Activated CD8-positive, alpha-beta T cell treated with anti-CD3 and anti-CD28 coated beads for 36 hours (primary cell): ENCODE results near the gene ADAMTS4. TPM values are rescaled to one million over a fixed set of nuclear protein-coding genes. Genes with fewer than 3 reads are reported as not detected.

ENCODE experiments used
- ATAC-seq: fragments of 200-7000 bp; cut with Tn5 transposase; one replicate; pipeline ENCODE4 v1.10.0; 2021; ENCODE audit warnings: mild to moderate bottlenecking, moderate library complexity
- CTCF ChIA-PET: fragments of 350-600 bp; sonication (Branson Sonifier 250); formaldehyde crosslinking; loops from one replicate; lab custom pipeline; 2021; ENCODE audit warnings: antibody characterized with exemption; lab: Charles Lee
- POLR2A ChIA-PET: fragments of 350-600 bp; sonication (Branson Sonifier 250); formaldehyde crosslinking; loops from one replicate; lab custom pipeline; 2021; ENCODE audit warnings: antibody characterized with exemption; lab: Charles Lee
- DNase-seq: peaks from one replicate; pipeline ENCODE4 v3.0.0-alpha.2; 2020
- H3K27ac Mint-ChIP-seq: one replicate; pipeline ENCODE4 v1.8.0; 2021; ENCODE audit warnings: mild to moderate bottlenecking, mixed read lengths
- H3K27me3 Mint-ChIP-seq: one replicate; pipeline ENCODE4 v1.8.0; 2021; ENCODE audit warnings: mixed read lengths
- H3K36me3 Mint-ChIP-seq: one replicate; pipeline ENCODE4 v1.8.0; 2021; ENCODE audit warnings: low read depth, mixed read lengths
- H3K4me1 Mint-ChIP-seq: one replicate; pipeline ENCODE4 v1.8.0; 2021; ENCODE audit warnings: low read depth, mixed read lengths
- H3K4me3 Mint-ChIP-seq: one replicate; pipeline ENCODE4 v1.8.0; 2021; ENCODE audit warnings: mild to moderate bottlenecking, moderate library complexity, mixed read lengths
- H3K9me3 Mint-ChIP-seq: one replicate; pipeline ENCODE4 v1.8.0; 2021; ENCODE audit warnings: mixed read lengths
- intact Hi-C: fragments of 100-400 bp; cut with micrococcal nuclease; formaldehyde crosslinking; loops from one replicate; pipeline ENCODE4 v1.10.0; 2022
- total RNA-seq, 2 experiments: library from RNA; stranded (reverse); gene quantifications; one replicate each; pipeline ENCODE4 v1.2.3, GENCODE V29; 2021
- TF ChIP-seq, protein P1 (sequence below): fragments of 200-600 bp; IDR thresholded peaks from one replicate; pipeline ENCODE4 v1.8.0; 2022; ENCODE audit warnings: antibody characterized with exemption, mild to moderate bottlenecking

ADAMTS4 gene
- total RNA-seq, 2 experiments from 2014 or later = 1.1 to 1.8 TPM

DNA sequence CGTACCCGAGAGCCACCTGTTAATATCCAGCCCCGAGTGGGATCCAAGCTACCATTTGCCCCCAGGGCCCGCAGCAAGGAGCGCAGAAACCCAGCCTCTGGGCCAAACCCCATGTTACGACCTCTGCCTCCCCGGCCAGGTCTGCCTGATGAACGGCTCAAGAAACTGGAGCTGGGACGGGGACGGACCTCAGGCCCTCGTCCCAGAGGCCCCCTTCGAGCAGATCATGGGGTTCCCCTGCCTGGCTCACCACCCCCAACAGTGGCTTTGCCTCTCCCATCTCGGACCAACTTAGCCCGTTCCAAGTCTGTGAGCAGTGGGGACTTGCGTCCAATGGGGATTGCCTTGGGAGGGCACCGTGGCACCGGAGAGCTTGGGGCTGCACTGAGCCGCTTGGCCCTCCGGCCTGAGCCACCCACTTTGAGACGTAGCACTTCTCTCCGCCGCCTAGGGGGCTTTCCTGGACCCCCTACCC is 38.1 kb downstream of the ADAMTS4 start:
- TF ChIP-seq, protein P1, sequence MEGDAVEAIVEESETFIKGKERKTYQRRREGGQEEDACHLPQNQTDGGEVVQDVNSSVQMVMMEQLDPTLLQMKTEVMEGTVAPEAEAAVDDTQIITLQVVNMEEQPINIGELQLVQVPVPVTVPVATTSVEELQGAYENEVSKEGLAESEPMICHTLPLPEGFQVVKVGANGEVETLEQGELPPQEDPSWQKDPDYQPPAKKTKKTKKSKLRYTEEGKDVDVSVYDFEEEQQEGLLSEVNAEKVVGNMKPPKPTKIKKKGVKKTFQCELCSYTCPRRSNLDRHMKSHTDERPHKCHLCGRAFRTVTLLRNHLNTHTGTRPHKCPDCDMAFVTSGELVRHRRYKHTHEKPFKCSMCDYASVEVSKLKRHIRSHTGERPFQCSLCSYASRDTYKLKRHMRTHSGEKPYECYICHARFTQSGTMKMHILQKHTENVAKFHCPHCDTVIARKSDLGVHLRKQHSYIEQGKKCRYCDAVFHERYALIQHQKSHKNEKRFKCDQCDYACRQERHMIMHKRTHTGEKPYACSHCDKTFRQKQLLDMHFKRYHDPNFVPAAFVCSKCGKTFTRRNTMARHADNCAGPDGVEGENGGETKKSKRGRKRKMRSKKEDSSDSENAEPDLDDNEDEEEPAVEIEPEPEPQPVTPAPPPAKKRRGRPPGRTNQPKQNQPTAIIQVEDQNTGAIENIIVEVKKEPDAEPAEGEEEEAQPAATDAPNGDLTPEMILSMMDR = no peak
- intact Hi-C loops = no loop called here

DNA sequence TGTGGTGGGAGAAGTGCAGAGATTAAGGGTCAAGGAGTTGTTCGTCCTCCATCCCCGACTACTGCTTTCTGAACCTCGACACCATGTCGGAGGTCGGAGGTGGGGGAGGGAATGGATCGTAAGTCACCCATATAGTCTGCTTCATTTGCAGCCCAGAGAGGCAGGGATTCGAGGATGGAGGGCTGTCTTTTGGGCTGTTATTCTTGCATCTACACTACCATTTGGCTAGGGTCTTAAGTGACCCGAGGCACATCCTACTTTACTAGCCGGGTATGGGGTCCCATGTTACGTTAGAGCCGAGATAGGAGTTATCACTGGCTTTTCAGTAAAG is 39.0 kb downstream of the ADAMTS4 start:
- POLR2A ChIA-PET = interaction anchor here (0.8 to 1.3 kb wide), 5 partner anchors 10 to 42 kb away, joined by 3 to 5 read pairs (median 4); partner anchors contain the start of genes B4GALT3, NDUFS2, NIT1 and PFDN2
- no peak for ATAC-seq
- DNase-seq = no peak
- intact Hi-C loops = no loop called here
- Mint-ChIP-seq H3K4me1 (peaks cover 62% of the 10 kb centered on the region), H3K27me3 (no peaks in the 10 kb centered on the region), H3K36me3 (peaks cover 29% of the 10 kb centered on the region), H3K9me3 (no peaks in the 10 kb centered on the region), H3K4me3 (peak overlapping the region; percentile 80), H3K27ac (peak overlapping the region; percentile 77)
- CTCF ChIA-PET = no interaction called here
- TF ChIP-seq, protein P1 = no peak

More for the DNA sequence above, 38.1 kb downstream of the ADAMTS4 start:
- H3K27ac Mint-ChIP-seq = no peak overlapping the region
- peak overlapping the region; percentile 80 for H3K4me3 Mint-ChIP-seq
- CTCF ChIA-PET = interaction anchor here (1.8 kb wide), 1 partner anchor 66 kb away, joined by 7 read pairs; the partner anchor contains the start of gene TOMM40L
- DNase-seq (no peak), ATAC-seq (no peak)
- peaks cover 61% of the 10 kb centered on the region for H3K4me1 Mint-ChIP-seq
- H3K36me3 Mint-ChIP-seq = peaks cover 30% of the 10 kb centered on the region
- H3K27me3 Mint-ChIP-seq = no peaks in the 10 kb centered on the region
- H3K9me3 Mint-ChIP-seq = no peaks in the 10 kb centered on the region
- POLR2A ChIA-PET = interaction anchor here (1.0 to 1.3 kb wide), 3 partner anchors 16 to 41 kb away, joined by 3 to 5 read pairs (median 5); partner anchors contain the start of genes B4GALT3 and NDUFS2

DNA sequence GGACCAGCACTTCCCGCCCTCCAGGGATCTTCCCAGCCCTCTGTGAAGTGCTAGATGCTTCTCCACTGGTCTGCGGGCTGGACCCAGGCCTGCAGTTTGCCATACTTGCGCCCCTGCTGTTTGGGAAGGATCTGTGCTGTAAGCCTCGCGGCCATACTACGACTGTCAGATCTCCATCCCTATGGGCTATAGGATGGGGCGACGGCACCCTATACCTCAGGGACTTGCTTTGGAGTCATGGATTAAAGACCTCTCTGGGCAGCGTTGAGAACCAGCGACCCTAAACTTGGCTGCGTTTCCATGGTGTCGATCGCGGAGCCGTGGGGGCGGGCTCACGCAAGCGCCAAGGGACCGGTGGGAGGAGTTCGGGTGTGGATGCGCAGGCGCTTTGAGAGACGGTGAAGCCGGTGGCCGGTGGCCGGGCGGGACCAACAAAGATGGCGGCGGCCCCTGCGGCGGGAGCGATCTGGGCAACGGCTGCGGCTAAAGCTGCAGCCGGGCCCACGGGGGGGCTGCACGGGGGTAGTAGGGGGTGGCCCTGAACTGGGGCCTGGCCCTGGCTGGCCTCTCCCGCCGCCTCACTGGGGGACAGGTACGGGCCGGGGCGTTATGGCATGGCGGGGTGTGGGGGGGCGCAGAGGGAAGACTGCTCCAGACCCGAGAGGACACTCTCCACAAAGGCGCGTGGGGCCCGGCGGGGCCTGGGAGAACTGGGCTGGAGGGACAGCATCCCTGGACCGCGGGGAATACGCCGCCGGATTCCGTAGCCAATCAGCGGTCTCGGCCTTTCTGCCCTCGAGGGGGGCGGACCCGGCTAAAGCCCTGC is 39.6 kb downstream of the ADAMTS4 start, which contains the start of gene USP21:
Gene USP21, plus strand, starts transcription at position 414 of the 826 bp plus-strand sequence. CDS start 1,141 bp downstream, outside the sequence.
- intact Hi-C loops = no loop called here

DNA sequence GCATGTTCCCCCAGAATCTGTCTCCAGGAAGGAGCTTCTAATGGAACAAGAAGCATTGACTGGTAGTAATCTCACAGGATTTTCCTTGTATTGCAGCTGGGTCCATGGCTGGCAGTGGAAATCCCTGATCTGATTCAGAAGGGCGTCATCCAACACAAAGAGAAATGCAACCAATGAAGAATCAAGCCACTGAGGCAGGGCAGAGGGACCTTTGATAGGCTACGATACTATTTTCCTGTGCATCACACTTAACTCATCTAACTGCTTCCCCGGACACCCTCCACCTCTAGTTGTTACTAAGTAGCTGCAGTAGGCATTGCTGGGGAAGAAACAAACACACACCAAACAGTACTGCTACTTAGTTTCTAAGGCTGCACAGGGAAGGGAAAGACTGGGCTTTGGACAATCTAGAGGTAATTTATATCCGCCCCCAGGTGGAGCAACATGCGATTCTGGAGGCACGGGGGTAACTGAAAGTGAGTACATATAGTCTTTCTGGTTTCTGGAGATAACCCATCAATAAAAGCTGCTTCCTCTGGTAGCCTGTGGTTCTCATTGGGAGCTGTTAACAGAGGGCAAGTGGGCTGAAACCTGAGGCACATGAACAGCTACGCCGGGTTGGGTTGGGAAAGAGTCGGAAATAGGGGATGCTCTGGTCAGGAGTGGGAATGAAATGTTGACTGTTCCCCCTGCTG is 40.4 kb downstream of the ADAMTS4 start:
- ChIA-PET POLR2A (interaction anchor here (0.6 to 2.4 kb wide), 4 partner anchors 8 to 40 kb away, joined by 3 to 15 read pairs (median 6); partner anchors contain the start of gene PPOX), CTCF (interaction anchor here (0.9 to 1.7 kb wide), 10 partner anchors 8 to 87 kb away, joined by 3 to 7 read pairs (median 4); partner anchors contain the start of genes NIT1, PFDN2, PPOX and TOMM40L)
- TF ChIP-seq, protein P1 = no peak
- Mint-ChIP-seq H3K9me3 (no peaks in the 10 kb centered on the region), H3K4me1 (peaks cover 56% of the 10 kb centered on the region), H3K4me3 (peak overlapping the region; percentile 80), H3K27ac (peak overlapping the region; percentile 84), H3K27me3 (no peaks in the 10 kb centered on the region), H3K36me3 (peaks cover 23% of the 10 kb centered on the region)
- DNase-seq (no peak), ATAC-seq (no peak)
- intact Hi-C loops = no loop called here

More for the DNA sequence above, 39.6 kb downstream of the ADAMTS4 start, which contains the start of gene USP21:
- Mint-ChIP-seq H3K27me3 (no peaks in the 10 kb centered on the region), H3K27ac (peak within 1 kb of the TSS; percentile 84), H3K9me3 (no peaks in the 10 kb centered on the region), H3K4me1 (peaks cover 61% of the 10 kb centered on the region), H3K36me3 (peaks cover 27% of the 10 kb centered on the region), H3K4me3 (peak within 1 kb of the TSS; percentile 80)
- TF ChIP-seq, protein P1 = no peak
- peak; percentile 95 for DNase-seq
- ChIA-PET POLR2A (interaction anchor here (0.8 to 2.4 kb wide), 4 partner anchors 7 to 42 kb away, joined by 4 to 15 read pairs (median 6); partner anchors contain the start of genes NIT1, PFDN2 and PPOX), CTCF (interaction anchor here (1.0 to 1.6 kb wide), 3 partner anchors 62 to 88 kb away, joined by 3 to 7 read pairs (median 4); partner anchors contain the start of gene TOMM40L)
- ATAC-seq = peak; percentile 98
